Effector memory CD4-positive, alpha-beta T cell (primary cell): ENCODE measurements around the gene MRPL11.
"Not testable (repeated sequence)": the region's sequence is repeated elsewhere in the genome, so short reads cannot be mapped to it uniquely, and the experiment has no call there.

Experiments used
- DNase-seq, 3 donors: peaks; one replicate each; pipeline ENCODE4 v3.0.0-alpha.2; 2020
- H3K27ac ChIP-seq: 2 replicates; pipeline ENCODE4 v1.7.0; 2013; ENCODE audit warnings: mild to moderate bottlenecking, low read length, moderate library complexity; ENCODE audit not compliant: insufficient read depth, poor library complexity, severe bottlenecking
- H3K27me3 ChIP-seq: replicated peaks from 2 replicates; pipeline ENCODE4 v1.7.0; 2013; ENCODE audit warnings: mild to moderate bottlenecking, low read length; ENCODE audit not compliant: insufficient read depth, control insufficient read depth, poor library complexity, severe bottlenecking
- H3K36me3 ChIP-seq: 2 replicates; pipeline ENCODE4 v1.7.0; 2013; ENCODE audit warnings: mild to moderate bottlenecking, low read length, moderate library complexity; ENCODE audit not compliant: control insufficient read depth, insufficient read depth
- H3K4me1 ChIP-seq: 2 replicates; pipeline ENCODE4 v1.7.0; 2013; ENCODE audit warnings: low read length, mild to moderate bottlenecking; ENCODE audit not compliant: control insufficient read depth, insufficient read depth, poor library complexity, severe bottlenecking
- H3K4me3 ChIP-seq: 2 replicates; pipeline ENCODE4 v1.7.0; 2013; ENCODE audit warnings: low read length, low read depth, mild to moderate bottlenecking; ENCODE audit not compliant: insufficient read depth, poor library complexity, severe bottlenecking
- H3K9me3 ChIP-seq: 2 replicates; pipeline ENCODE4 v1.7.0; 2013; ENCODE audit warnings: mild to moderate bottlenecking, low read length, moderate library complexity; ENCODE audit not compliant: control insufficient read depth

The MRPL11 gene

DNA sequence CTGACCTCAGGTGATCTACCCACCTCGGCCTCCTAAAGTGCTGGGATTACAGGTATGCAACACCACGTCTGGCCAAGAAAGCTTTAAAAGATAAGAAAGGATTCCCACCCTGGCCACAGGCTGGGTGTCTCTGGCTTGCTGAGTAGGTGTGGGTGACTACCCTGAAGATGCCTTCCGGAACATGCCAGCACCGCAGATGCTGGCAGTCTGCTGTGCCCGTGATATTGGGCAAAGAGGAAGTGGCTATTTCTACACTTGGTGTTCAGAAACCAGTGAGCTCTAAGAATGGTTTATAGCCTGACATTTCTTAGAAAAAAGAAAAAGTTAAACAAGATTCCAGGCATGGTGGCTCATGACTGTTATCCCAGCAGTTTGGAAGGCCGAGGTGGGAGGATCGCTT lies 6.1 kb downstream of the MRPL11 start:
- no peaks in the 10 kb centered on the region for H3K4me1 ChIP-seq
- H3K9me3 ChIP-seq = no peaks in the 10 kb centered on the region
- no peaks in the 10 kb centered on the region for H3K27me3 ChIP-seq
- no peak for DNase-seq
- H3K36me3 ChIP-seq = peaks cover 25% of the 10 kb centered on the region
- H3K4me3 ChIP-seq = no peak overlapping the region
- no peak overlapping the region for H3K27ac ChIP-seq

DNA sequence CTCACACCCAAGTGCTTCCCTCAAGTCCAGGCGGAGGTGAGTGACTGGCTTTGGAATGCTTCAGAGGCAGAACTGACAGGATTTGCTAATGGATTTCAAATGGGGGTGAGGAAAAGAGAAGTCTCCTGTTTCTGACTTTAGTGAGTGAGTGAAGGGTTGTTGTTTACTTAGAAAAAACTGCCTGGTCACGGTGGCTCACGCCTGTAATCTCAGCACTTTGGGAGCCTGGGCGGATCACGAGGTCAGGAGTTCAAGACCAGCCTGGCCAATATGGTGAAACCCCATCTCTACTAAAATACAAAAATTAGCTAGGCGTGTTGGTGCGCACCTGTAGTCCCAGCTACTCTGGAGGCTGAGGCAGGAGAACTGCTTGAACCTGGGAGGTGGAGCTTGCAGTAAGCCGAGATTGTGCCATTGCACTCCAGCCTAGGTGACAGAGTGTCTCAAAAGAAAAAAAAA lies 6.7 kb downstream of the MRPL11 start:
- peaks cover 20% of the 10 kb centered on the region for H3K36me3 ChIP-seq
- H3K27ac ChIP-seq, H3K9me3 ChIP-seq, DNase-seq, H3K4me1 ChIP-seq, H3K27me3 ChIP-seq, H3K4me3 ChIP-seq: not testable (repeated sequence)

DNA sequence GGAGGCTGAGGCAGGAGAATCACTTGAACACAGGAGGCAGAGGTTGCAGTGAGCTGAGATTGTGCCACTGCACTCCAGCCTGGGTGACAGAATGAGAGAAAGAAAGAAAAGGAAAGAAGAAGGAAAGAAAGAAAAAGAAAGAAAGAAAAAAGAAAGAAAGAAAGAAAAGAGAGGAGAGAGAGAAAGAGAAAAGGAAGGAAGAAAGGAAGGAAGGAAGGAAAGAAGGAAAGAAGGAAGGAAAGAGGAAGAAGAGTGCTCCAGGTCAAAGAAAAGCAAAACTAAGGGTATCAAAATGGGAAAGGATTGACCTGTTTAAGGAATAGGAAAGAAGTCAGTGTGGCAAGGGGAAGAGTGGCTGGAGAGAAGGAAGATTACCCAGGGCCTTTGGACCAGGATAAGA lies 7.4 kb downstream of the MRPL11 start:
- not testable (repeated sequence) for H3K27me3 ChIP-seq, DNase-seq, H3K9me3 ChIP-seq, H3K4me1 ChIP-seq, H3K4me3 ChIP-seq, H3K27ac ChIP-seq
- peaks cover 14% of the 10 kb centered on the region for H3K36me3 ChIP-seq

DNA sequence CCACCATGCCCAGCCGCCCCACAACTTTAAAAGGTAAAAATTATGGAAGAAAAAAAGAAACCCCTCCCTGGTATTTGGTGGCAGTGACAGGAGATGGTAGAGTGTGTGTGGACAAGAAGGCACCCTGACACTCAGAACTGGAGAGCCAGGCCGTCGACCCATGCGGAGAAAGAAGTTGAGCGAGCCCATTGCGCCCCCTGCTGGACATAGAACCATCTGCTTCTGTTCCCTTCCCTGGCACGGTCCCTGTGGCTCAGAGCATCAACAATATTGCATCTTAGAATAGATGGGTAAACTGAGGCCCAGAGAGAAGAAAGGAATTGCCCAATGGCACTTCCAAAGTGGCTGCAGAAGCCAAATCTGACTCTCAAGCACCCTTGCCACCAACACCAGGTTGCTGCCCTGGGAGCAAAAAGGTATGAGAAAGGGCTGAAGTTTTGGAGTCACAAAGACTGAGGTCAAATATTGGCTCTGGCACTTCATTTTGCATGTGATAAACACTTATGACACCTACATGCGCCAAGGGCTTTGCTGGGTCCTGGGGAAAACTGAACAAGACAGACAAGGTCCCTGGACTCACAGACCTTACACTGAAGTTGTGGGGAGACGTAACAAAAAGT lies 8.6 kb downstream of the MRPL11 start:
- Histone ChIP-seq H3K36me3 (peaks cover 4% of the 10 kb centered on the region), H3K4me1 (no peaks in the 10 kb centered on the region), H3K4me3 (no peak overlapping the region), H3K27me3 (no peaks in the 10 kb centered on the region), H3K27ac (no peak overlapping the region), H3K9me3 (no peaks in the 10 kb centered on the region)
- peak; percentile 39 to 60 (median 42) for DNase-seq

DNA sequence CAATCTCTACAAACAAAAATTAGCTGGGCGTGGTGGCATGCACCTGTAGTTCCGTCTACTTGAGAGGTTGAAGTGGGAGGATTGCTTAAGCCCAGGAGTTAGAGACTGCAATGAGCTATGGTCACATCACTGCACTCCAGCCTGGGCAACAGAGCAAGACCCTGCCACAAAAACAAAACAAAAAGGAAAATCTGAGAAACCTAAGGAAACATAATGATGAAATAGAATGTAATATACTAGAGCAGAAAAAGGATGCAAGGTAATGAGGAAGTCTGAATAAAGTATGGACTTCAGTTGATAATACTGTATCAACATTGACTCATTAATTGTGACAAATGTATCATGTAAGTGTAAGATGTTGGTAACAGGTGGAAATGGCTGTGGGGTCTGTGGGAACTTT lies 9.7 kb downstream of the MRPL11 start:
- Histone ChIP-seq H3K36me3 (no peaks in the 10 kb centered on the region), H3K27ac (no peak overlapping the region), H3K27me3 (no peaks in the 10 kb centered on the region), H3K9me3 (no peaks in the 10 kb centered on the region), H3K4me1 (no peaks in the 10 kb centered on the region), H3K4me3 (no peak overlapping the region)
- no peak for DNase-seq

DNA sequence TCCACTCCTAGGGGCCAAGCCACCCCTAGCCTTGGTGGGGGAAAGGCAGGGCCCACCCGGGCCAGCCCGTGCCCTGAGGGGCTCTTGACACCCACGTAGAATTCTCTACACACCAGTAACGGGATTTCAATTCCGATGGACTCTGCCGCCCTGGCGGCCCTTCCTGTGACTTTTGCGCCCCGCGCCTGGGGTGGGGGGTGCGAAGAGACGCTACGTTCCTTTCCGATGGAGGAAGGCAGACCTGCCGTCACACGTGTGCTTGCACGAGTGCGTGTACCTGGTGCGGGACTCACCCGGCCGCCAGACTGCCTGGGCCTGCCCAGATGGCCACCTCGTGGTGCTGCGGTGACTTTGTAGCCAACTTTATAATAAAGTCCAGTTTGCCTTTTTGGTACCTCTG lies 12.3 kb downstream of the MRPL11 start:
- DNase-seq = no peak
- Histone ChIP-seq H3K27ac (no peak overlapping the region), H3K36me3 (no peaks in the 10 kb centered on the region), H3K9me3 (no peaks in the 10 kb centered on the region), H3K27me3 (no peaks in the 10 kb centered on the region), H3K4me3 (no peak overlapping the region), H3K4me1 (no peaks in the 10 kb centered on the region)

DNA sequence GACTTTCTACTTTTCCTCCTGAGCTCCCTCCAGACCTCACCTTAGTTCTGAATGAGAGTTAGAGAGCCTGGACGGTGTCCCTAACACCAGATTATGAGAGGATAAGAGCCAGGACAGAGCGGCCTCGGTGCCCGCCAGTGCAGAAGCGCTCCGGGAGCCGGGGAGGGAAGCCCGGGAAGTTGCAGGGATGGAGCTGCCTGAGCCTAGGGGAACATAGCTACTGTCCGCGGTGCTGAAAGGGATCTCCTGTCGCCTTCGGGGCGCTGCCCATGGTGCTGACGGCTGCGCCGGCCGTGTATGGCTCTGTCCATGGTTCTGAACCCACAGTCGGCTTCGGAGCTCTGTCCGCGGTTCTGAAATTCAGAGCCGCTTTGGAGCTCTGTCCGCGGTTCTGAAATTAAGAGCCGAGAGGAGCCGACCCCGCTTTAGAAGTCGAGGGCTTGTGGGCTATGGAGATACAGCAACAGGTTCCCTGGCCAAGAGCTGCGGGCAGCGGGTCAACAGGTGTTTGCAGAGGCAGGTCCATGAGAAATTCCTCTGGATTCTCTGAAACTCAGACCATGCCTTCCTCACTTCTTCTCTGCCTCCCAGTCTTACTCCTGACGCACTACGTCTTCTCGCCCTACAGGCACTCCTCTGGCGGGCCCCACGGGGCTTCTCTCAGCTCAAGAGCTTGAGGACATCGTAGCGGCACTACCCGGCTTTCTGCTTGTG lies 17.0 kb downstream of the MRPL11 start:
- no peaks in the 10 kb centered on the region for H3K9me3 ChIP-seq
- no peak overlapping the region for H3K4me3 ChIP-seq
- H3K27me3 ChIP-seq = peaks cover 7% of the 10 kb centered on the region
- DNase-seq = peak; percentile 77 to 83 (median 83)
- no peaks in the 10 kb centered on the region for H3K4me1 ChIP-seq
- no peak overlapping the region for H3K27ac ChIP-seq
- no peaks in the 10 kb centered on the region for H3K36me3 ChIP-seq

DNA sequence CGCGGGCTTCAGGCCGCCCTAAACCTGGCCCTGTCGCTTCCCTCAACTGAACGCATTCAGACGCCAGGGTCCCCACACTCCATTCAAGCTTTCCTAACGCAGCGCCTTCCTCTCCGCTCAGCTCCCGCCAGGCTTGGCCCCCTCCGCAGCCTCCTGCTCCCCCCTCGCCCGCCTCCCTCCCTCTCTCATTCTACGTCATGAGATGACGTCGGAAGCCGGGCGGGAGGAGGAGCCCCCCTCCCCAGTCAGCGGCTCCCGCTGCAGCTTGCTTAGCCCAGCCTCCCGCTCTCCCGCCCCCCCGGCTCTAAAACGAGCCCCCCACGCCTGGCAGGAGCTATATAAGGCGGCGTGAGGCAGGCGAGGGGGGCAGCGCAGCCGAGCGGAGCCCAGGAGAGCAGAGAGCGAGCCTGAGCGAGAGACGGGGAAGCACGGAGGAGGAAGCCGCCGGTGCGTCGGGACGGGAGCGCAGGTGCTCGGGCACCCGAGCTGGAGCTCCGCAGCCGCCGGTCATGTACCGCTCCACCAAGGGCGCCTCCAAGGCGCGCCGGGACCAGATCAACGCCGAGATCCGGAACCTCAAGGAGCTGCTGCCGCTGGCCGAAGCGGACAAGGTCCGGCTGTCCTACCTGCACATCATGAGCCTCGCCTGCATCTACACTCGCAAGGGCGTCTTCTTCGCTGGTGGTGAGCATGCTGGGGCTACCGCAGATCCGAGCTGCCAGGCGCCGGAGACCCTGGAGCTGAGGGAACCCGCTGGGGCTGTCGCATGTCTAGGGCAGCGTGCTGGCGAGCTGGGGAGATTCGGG lies 17.8 kb downstream of the MRPL11 start, which contains the start of gene NPAS4:
Gene NPAS4 (plus strand): TSS at position 365 of the 806 bp plus-strand sequence. CDS start 145 bp downstream, at position 510.
- Histone ChIP-seq H3K36me3 (no peaks in the 10 kb centered on the region), H3K4me3 (no peak within 1 kb of the TSS), H3K9me3 (no peaks in the 10 kb centered on the region), H3K4me1 (no peaks in the 10 kb centered on the region), H3K27ac (no peak within 1 kb of the TSS), H3K27me3 (peaks cover 7% of the 10 kb centered on the region)
- no peak for DNase-seq

DNA sequence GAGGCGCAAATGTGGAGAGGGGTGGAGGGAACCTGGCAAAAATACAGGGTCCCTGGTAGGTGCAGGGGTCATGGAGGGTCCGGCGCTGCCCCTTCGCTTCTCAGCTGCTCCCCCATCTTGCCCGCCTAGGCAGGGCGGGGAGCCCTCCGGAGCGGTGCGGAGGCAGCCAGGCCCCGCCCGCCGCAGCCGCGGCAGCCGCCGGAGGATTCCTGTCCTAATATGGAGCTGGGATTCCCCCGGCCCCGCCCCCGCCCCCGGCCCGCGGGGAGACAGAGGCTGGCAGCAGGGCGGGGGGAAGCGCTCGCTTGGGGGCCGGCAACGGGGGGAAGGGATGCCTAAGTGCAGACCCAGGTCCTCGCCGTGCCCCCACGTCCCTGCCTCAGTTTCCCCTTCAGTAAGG lies 18.8 kb downstream of the MRPL11 start:
- no peaks in the 10 kb centered on the region for H3K36me3 ChIP-seq
- H3K27me3 ChIP-seq = peaks cover 7% of the 10 kb centered on the region
- H3K27ac ChIP-seq = no peak overlapping the region
- no peak overlapping the region for H3K4me3 ChIP-seq
- DNase-seq = no peak
- no peaks in the 10 kb centered on the region for H3K4me1 ChIP-seq
- no peaks in the 10 kb centered on the region for H3K9me3 ChIP-seq

DNA sequence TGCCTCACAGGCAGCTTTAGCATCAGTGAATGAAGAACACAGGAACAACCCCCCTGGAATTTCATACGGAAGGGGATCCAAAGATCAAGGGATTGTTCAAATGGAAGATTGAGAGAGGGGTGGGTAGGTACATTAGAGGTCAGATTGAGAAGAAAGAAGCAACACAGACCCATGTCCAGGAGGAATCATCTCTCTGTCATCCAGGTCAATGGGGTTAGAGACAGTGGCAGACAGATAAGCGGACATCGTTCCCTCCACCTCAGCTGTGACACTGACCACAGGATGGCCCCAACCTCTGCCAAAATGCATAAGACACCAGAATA lies 19.7 kb downstream of the MRPL11 start:
- Histone ChIP-seq H3K4me3 (no peak overlapping the region), H3K27me3 (peaks cover 7% of the 10 kb centered on the region)

More for the DNA sequence above, 19.7 kb downstream of the MRPL11 start:
- Histone ChIP-seq H3K9me3 (no peaks in the 10 kb centered on the region), H3K27ac (no peak overlapping the region), H3K4me1 (no peaks in the 10 kb centered on the region), H3K36me3 (no peaks in the 10 kb centered on the region)
- DNase-seq = no peak
